ENCODE results near the gene ELMO1. TPM values are rescaled to one million over a fixed set of nuclear protein-coding genes. Genes with fewer than 3 reads are reported as not detected.

The ELMO1 gene
- total RNA-seq, 1 donor from 2014 or later, result 132 TPM

DNA sequence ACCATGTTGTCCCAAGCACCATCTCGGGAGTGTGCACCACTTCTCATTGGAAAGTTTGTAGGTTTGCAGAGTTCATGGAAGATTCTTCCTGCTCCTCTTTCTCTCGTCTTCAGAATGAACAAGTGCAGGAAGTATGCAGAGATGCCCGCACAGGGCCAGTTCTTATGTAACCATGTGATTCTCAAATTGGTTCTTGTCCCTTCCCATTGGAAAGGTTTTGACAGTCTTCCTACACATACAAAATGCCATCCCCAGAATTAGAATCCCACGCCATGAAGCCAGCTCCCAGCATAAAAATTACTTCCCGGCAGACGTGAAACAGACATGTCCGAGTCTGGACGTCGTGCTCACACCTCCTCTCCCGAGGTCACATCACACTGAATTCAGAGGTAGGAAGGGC lies 251.6 kb downstream of the ELMO1 start:
- no peaks in the 10 kb centered on the region for H3K9me3 Mint-ChIP-seq
- H3K27ac Mint-ChIP-seq, result no peak overlapping the region
- CTCF ChIA-PET, result interaction anchor here (1.0 to 1.9 kb wide), 2 partner anchors 15 kb away, joined by 3 to 10 read pairs; no protein-coding TSS in a partner anchor
- no peak for TF ChIP-seq CTCF (IDR thresholded peaks at IDR 0.05)
- intact Hi-C loops (cut with micrococcal nuclease), result loop anchor here (10.0 kb wide), 1 partner anchor 882 kb away; no protein-coding TSS in a partner anchor
- H3K4me3 Mint-ChIP-seq, result no peak overlapping the region
- no peaks in the 10 kb centered on the region for H3K27me3 Mint-ChIP-seq
- peaks cover 63% of the 10 kb centered on the region for H3K36me3 Mint-ChIP-seq (ENCODE audit: low read depth)
- DNase-seq, result no peak
- peaks cover 19% of the 10 kb centered on the region for H3K4me1 Mint-ChIP-seq
- ATAC-seq (ENCODE audit: low read depth), result no peak
- POLR2A ChIA-PET, result no interaction called here

GRCh38 chr7:37196676-37197075 lies 252.0 kb downstream of the ELMO1 start:
- Mint-ChIP-seq H3K27me3 (no peaks in the 10 kb centered on the region), H3K4me1 (peaks cover 19% of the 10 kb centered on the region), H3K27ac (no peak overlapping the region), H3K4me3 (no peak overlapping the region), H3K36me3 (ENCODE audit: low read depth) (peaks cover 67% of the 10 kb centered on the region), H3K9me3 (no peaks in the 10 kb centered on the region)
- intact Hi-C loops (cut with micrococcal nuclease), result loop anchor here (10.0 kb wide), 1 partner anchor 882 kb away; no protein-coding TSS in a partner anchor
- ATAC-seq (ENCODE audit: low read depth), result no peak
- ChIA-PET CTCF (interaction anchor here (1.0 to 1.3 kb wide), 2 partner anchors 15 to 714 kb away, joined by 3 to 4 read pairs; no protein-coding TSS in a partner anchor), POLR2A (interaction anchor here (1.0 kb wide), 1 partner anchor 755 kb away, joined by 3 read pairs; no protein-coding TSS in a partner anchor)
- TF ChIP-seq CTCF (IDR thresholded peaks at IDR 0.05), result no peak
- DNase-seq, result no peak

DNA sequence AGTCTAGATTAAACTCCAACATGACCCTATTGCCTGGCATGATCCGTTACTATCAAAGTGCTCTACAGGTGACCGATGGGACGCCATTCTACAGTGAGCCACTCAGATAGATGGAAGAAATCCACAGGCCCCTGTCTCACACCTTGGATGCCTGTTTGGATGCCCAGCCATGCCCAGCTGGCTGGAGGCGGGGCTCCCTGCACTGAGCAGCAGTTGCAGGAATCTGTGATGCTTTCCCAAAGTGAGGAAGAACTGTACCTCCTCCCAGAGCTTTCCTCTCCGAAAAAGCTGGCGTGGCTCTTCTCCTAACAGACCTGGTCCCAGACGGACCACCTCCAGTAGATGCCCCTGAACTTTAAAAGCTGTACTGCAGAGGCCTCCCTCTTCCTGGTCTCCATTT lies 253.3 kb downstream of the ELMO1 start:
- H3K4me1 Mint-ChIP-seq, result peaks cover 11% of the 10 kb centered on the region
- H3K27me3 Mint-ChIP-seq, result no peaks in the 10 kb centered on the region
- ATAC-seq (ENCODE audit: low read depth) (no peak), DNase-seq (no peak)
- H3K27ac Mint-ChIP-seq, result no peak overlapping the region
- no peaks in the 10 kb centered on the region for H3K9me3 Mint-ChIP-seq
- ChIA-PET CTCF (interaction anchor here (1.1 kb wide), 1 partner anchor 707 kb away, joined by 3 read pairs; no protein-coding TSS in a partner anchor), POLR2A (no interaction called here)
- TF ChIP-seq CTCF (IDR thresholded peaks at IDR 0.05), result no peak
- intact Hi-C loops (cut with micrococcal nuclease), result loop anchor here (10.0 kb wide), 1 partner anchor 881 kb away; no protein-coding TSS in a partner anchor
- H3K4me3 Mint-ChIP-seq, result no peak overlapping the region
- H3K36me3 Mint-ChIP-seq (ENCODE audit: low read depth), result peaks cover 67% of the 10 kb centered on the region

DNA sequence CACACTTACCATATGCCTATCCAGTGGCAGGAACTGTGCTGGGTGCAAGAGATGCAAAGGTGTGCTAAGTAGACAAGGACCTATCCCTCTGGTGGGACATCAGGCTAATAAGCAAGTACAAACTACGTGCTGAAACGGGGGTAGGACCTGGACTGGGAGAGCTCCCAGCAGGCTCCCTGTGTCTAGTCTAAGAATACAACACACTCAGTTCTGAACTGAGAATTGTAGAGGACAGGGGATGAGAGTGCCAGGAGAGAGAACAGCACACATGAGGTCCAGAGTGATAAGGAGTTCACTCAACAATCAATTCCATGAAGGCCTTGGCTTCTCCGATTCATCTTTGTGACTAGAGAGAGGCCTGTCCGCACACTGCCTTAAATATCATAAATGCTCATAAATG lies 253.7 kb downstream of the ELMO1 start:
- ChIA-PET POLR2A (no interaction called here), CTCF (interaction anchor here (1.1 kb wide), 1 partner anchor 706 kb away, joined by 3 read pairs; no protein-coding TSS in a partner anchor)
- DNase-seq, result no peak
- ATAC-seq (ENCODE audit: low read depth), result no peak
- Mint-ChIP-seq H3K27ac (no peak overlapping the region), H3K27me3 (no peaks in the 10 kb centered on the region), H3K9me3 (no peaks in the 10 kb centered on the region), H3K36me3 (ENCODE audit: low read depth) (peaks cover 63% of the 10 kb centered on the region), H3K4me3 (no peak overlapping the region), H3K4me1 (peaks cover 6% of the 10 kb centered on the region)
- intact Hi-C loops (cut with micrococcal nuclease), result loop anchor here (10.0 kb wide), 1 partner anchor 880 kb away; no protein-coding TSS in a partner anchor
- no peak for TF ChIP-seq CTCF (IDR thresholded peaks at IDR 0.05)

DNA sequence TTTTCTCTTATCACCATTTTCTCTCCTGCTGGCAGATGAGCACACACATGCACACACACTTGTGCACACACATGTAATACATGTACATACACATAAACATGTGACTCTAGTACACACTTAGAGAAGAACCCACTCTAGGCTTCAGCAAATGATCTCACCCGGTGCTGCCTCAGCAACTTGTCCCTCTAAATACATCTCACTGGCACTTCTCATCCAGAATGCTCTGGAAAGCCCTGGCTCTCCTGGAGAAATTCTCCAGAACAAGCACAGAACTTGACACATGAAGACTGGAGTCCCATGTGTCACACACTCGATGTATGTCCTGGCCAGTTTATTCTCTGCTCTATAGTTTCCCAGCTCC lies 254.9 kb downstream of the ELMO1 start:
- ATAC-seq (ENCODE audit: low read depth) (no peak), DNase-seq (no peak)
- ChIA-PET POLR2A (no interaction called here), CTCF (interaction anchor here (1.1 to 1.4 kb wide), 2 partner anchors 12 to 160 kb away, joined by 3 to 5 read pairs; no protein-coding TSS in a partner anchor)
- H3K4me3 Mint-ChIP-seq, result no peak overlapping the region
- H3K4me1 Mint-ChIP-seq, result peaks cover under 1% of the 10 kb centered on the region
- no peaks in the 10 kb centered on the region for H3K9me3 Mint-ChIP-seq
- intact Hi-C loops (cut with micrococcal nuclease), result loop anchor here (10.0 kb wide), 1 partner anchor 879 kb away; no protein-coding TSS in a partner anchor
- TF ChIP-seq CTCF (IDR thresholded peaks at IDR 0.05), result no peak
- no peaks in the 10 kb centered on the region for H3K27me3 Mint-ChIP-seq
- H3K36me3 Mint-ChIP-seq (ENCODE audit: low read depth), result peaks cover 67% of the 10 kb centered on the region
- H3K27ac Mint-ChIP-seq, result no peak overlapping the region

Data from activated B cell treated with CpG ODN at 0.5 μM for 24 hours (primary cell).